Skeletal muscle satellite cell (primary cell): Measurements from ENCODE around the gene STAMBPL1.
A peak's percentile ranks its signal among the peaks of the same experiment; 100 is the strongest.

ENCODE experiments used
- H3K27me3 ChIP-seq: 2 replicates; pipeline ENCODE4 v1.7.0; 2013; ENCODE audit warnings: low read length; ENCODE audit not compliant: control insufficient read depth, insufficient read depth
- H3K36me3 ChIP-seq: 2 replicates; pipeline ENCODE4 v1.7.0; 2013; ENCODE audit warnings: mild to moderate bottlenecking, control low read depth, low read length; ENCODE audit not compliant: insufficient read depth
- H3K4me1 ChIP-seq: 2 replicates; pipeline ENCODE4 v1.7.0; 2013; ENCODE audit warnings: low read length; ENCODE audit not compliant: control insufficient read depth, insufficient read depth
- H3K4me2 ChIP-seq: 2 replicates; pipeline ENCODE4 v1.7.0; 2013; ENCODE audit warnings: mild to moderate bottlenecking, low read length
- H3K4me3 ChIP-seq: 2 replicates; pipeline ENCODE4 v1.7.0; 2013; ENCODE audit warnings: low read length
- H3K9ac ChIP-seq: 2 replicates; pipeline ENCODE4 v1.7.0; 2013; ENCODE audit warnings: mild to moderate bottlenecking, low read depth, low read length, moderate library complexity
- H3K9me3 ChIP-seq: replicated peaks from 2 replicates; pipeline ENCODE4 v1.7.0; 2013; ENCODE audit warnings: mild to moderate bottlenecking, control low read depth, low read length

STAMBPL1 gene

DNA sequence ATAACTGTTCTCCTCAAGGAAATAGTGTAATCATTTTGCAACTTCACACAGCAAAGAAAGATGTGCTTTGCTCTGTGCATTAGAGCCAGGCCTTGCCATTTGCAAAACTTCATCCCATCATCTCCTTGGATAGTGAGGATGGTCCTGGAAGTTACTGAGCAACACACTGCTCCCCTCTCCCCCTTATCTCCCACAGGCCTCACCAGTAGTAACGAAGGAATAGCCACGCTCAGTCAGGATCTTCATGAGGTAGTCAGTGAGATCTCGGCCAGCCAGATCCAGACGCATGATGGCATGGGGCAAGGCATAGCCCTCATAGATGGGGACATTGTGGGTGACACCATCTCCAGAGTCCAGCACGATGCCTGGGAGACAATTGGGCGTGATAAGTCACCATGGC, 61.0 kb downstream of the STAMBPL1 start:
- no peaks in the 10 kb centered on the region for H3K27me3 ChIP-seq
- H3K4me2 ChIP-seq, result no peak overlapping the region
- no peak overlapping the region for H3K9ac ChIP-seq
- H3K4me3 ChIP-seq, result no peak overlapping the region
- H3K9me3 ChIP-seq, result no peaks in the 10 kb centered on the region
- H3K4me1 ChIP-seq, result no peaks in the 10 kb centered on the region
- peaks cover 27% of the 10 kb centered on the region for H3K36me3 ChIP-seq

DNA sequence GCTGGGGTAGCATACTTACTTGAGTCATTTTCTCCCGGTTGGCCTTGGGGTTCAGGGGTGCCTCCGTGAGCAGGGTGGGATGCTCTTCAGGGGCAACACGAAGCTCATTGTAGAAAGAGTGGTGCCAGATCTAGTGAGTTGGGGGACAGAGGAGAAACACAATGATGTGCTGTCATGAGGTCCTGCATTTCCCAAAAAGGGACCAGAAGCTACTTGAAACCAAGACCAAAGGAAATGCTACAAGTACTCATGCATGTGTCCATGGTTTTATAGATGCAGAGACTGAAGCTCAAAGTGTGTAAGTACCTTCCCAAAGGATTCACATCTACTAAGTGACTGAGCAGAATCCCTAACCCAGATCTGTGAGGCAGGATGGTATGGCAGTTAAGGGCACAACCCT, 63.7 kb downstream of the STAMBPL1 start:
- H3K4me2 ChIP-seq, result no peak overlapping the region
- peaks cover 16% of the 10 kb centered on the region for H3K36me3 ChIP-seq
- no peaks in the 10 kb centered on the region for H3K27me3 ChIP-seq
- H3K9ac ChIP-seq, result no peak overlapping the region
- H3K4me1 ChIP-seq, result no peaks in the 10 kb centered on the region
- H3K9me3 ChIP-seq, result no peaks in the 10 kb centered on the region
- H3K4me3 ChIP-seq, result no peak overlapping the region

GRCh38 chr10:88944813-88945212, 64.8 kb downstream of the STAMBPL1 start:
- Histone ChIP-seq H3K9me3 (no peaks in the 10 kb centered on the region), H3K9ac (no peak overlapping the region), H3K4me1 (peaks cover 1% of the 10 kb centered on the region), H3K36me3 (peaks cover 13% of the 10 kb centered on the region), H3K27me3 (no peaks in the 10 kb centered on the region), H3K4me2 (no peak overlapping the region), H3K4me3 (no peak overlapping the region)

DNA sequence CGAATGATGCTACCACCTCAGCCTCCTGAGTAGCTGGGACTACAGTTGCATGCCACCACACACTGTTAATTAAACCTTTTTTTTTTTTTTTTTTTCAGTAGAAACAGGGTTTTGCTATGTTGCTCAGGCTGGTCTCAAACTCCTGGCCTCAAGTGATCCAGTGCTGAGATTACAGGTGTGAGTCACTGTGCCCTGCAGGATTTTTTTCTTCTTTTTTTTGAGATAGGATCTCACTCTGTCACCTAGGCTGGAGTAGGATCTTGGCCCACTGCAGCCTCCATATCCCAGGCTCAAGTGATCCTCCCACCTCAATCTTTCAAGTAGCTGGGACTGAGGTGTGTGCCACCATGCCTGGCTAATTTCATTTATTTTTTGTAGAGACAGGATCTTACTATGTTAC, 66.2 kb downstream of the STAMBPL1 start:
- Histone ChIP-seq H3K9me3 (no peaks in the 10 kb centered on the region), H3K4me3 (no peak overlapping the region), H3K4me2 (no peak overlapping the region), H3K9ac (no peak overlapping the region), H3K36me3 (peaks cover 10% of the 10 kb centered on the region), H3K27me3 (no peaks in the 10 kb centered on the region), H3K4me1 (peaks cover 15% of the 10 kb centered on the region)

GRCh38 chr10:88946965-88947590, 67.0 kb downstream of the STAMBPL1 start:
- no peaks in the 10 kb centered on the region for H3K9me3 ChIP-seq
- peaks cover 20% of the 10 kb centered on the region for H3K4me1 ChIP-seq
- H3K4me3 ChIP-seq, result no peak overlapping the region
- no peaks in the 10 kb centered on the region for H3K27me3 ChIP-seq
- peaks cover 9% of the 10 kb centered on the region for H3K36me3 ChIP-seq
- H3K9ac ChIP-seq, result no peak overlapping the region
- H3K4me2 ChIP-seq, result no peak overlapping the region

GRCh38 chr10:88949051-88949450, 69.0 kb downstream of the STAMBPL1 start:
- Histone ChIP-seq H3K4me1 (peaks cover 35% of the 10 kb centered on the region), H3K27me3 (no peaks in the 10 kb centered on the region), H3K36me3 (no peaks in the 10 kb centered on the region), H3K4me2 (no peak overlapping the region), H3K4me3 (no peak overlapping the region), H3K9me3 (no peaks in the 10 kb centered on the region), H3K9ac (no peak overlapping the region)

- no peaks in the 10 kb centered on the region for H3K9me3 ChIP-seq
Observed at GRCh38 chr10:88949912-88950837, 70.1 kb downstream of the STAMBPL1 start.

GRCh38 chr10:88952647-88953111, 72.6 kb downstream of the STAMBPL1 start, which contains the start of gene ACTA2:
Gene ACTA2 (minus strand): TSS chr10:88952773. CDS start chr10:88948930, 3,843 bp downstream.
- Histone ChIP-seq H3K4me3 (peak within 1 kb of the TSS; percentile 23), H3K27me3 (no peaks in the 10 kb centered on the region), H3K4me2 (peak within 1 kb of the TSS; percentile 73), H3K9ac (peak within 1 kb of the TSS; percentile 76), H3K36me3 (no peaks in the 10 kb centered on the region), H3K9me3 (no peaks in the 10 kb centered on the region), H3K4me1 (peaks cover 35% of the 10 kb centered on the region)

More at GRCh38 chr10:88949912-88950837, 70.1 kb downstream of the STAMBPL1 start:
- Histone ChIP-seq H3K4me3 (no peak overlapping the region), H3K4me2 (peak overlapping the region; percentile 73), H3K4me1 (peaks cover 35% of the 10 kb centered on the region), H3K36me3 (no peaks in the 10 kb centered on the region), H3K27me3 (no peaks in the 10 kb centered on the region), H3K9ac (peak overlapping the region; percentile 76)

- H3K9ac ChIP-seq, result no peak overlapping the region
- H3K4me3 ChIP-seq, result no peak overlapping the region
- no peaks in the 10 kb centered on the region for H3K27me3 ChIP-seq
- no peaks in the 10 kb centered on the region for H3K36me3 ChIP-seq
- peaks cover 37% of the 10 kb centered on the region for H3K4me1 ChIP-seq
- no peak overlapping the region for H3K4me2 ChIP-seq
- no peaks in the 10 kb centered on the region for H3K9me3 ChIP-seq
Observed at GRCh38 chr10:88953662-88954061, 73.6 kb downstream of the STAMBPL1 start.

GRCh38 chr10:88954458-88955083, 74.5 kb downstream of the STAMBPL1 start:
- Histone ChIP-seq H3K4me3 (no peak overlapping the region), H3K36me3 (no peaks in the 10 kb centered on the region), H3K4me1 (peaks cover 39% of the 10 kb centered on the region), H3K27me3 (no peaks in the 10 kb centered on the region), H3K9ac (no peak overlapping the region), H3K4me2 (no peak overlapping the region), H3K9me3 (no peaks in the 10 kb centered on the region)

GRCh38 chr10:88957381-88957780, 77.3 kb downstream of the STAMBPL1 start:
- Histone ChIP-seq H3K9me3 (no peaks in the 10 kb centered on the region), H3K4me1 (peaks cover 16% of the 10 kb centered on the region), H3K4me2 (no peak overlapping the region), H3K9ac (no peak overlapping the region), H3K4me3 (no peak overlapping the region), H3K36me3 (no peaks in the 10 kb centered on the region), H3K27me3 (no peaks in the 10 kb centered on the region)
